Measurements from ENCODE around the gene PTPN23.

Gene PTPN23

DNA sequence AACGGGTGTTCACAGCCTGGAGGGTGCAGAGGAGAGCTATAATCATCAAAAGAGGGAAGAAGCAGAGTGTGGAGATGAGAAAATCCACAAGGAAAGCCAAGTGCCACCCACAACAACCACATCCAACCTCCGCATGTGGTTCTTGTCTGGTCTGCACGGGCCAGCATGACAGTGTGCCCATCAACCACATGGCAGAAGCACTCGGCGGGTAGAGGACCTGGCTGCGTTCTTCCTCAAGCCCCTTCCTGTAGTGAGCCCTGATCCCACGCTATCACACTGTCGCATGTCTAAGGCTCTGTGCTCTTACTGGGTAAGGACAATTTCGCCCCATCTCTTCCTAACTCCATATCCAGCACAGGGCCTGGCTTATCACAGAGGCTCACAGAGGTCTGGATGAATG is 41.9 kb downstream of the PTPN23 start (continued):
- TF ChIP-seq ZNF433 (tag by site-specific recombination; IDR thresholded peaks at IDR 0.05; ENCODE audit: low read depth) = no peak
- TF ChIP-seq, protein P1, sequence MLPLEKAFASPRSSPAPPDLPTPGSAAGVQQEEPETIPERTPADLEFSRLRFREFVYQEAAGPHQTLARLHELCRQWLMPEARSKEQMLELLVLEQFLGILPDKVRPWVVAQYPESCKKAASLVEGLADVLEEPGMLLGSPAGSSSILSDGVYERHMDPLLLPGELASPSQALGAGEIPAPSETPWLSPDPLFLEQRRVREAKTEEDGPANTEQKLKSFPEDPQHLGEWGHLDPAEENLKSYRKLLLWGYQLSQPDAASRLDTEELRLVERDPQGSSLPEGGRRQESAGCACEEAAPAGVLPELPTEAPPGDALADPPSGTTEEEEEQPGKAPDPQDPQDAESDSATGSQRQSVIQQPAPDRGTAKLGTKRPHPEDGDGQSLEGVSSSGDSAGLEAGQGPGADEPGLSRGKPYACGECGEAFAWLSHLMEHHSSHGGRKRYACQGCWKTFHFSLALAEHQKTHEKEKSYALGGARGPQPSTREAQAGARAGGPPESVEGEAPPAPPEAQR (tag by site-specific recombination; IDR thresholded peaks at IDR 0.05) = no peak
- TF ChIP-seq GFI1B (tag by site-specific recombination; IDR thresholded peaks at IDR 0.05) = no peak
- no peak for TF ChIP-seq ZBTB8A (tag by site-specific recombination; IDR thresholded peaks at IDR 0.05)
- TF ChIP-seq ZNF146 (tag by site-specific recombination; IDR thresholded peaks at IDR 0.05) = no peak
- TF ChIP-seq ZNF138 (tag by site-specific recombination; IDR thresholded peaks at IDR 0.05; ENCODE audit: borderline replicate concordance) = no peak
- TF ChIP-seq, protein P2, sequence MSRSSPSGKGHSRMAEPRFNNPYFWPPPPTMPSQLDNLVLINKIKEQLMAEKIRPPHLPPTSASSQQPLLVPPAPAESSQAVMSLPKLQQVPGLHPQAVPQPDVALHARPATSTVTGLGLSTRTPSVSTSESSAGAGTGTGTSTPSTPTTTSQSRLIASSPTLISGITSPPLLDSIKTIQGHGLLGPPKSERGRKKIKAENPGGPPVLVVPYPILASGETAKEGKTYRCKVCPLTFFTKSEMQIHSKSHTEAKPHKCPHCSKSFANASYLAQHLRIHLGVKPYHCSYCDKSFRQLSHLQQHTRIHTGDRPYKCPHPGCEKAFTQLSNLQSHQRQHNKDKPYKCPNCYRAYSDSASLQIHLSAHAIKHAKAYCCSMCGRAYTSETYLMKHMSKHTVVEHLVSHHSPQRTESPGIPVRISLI (tag by site-specific recombination; IDR thresholded peaks at IDR 0.05) = no peak
- TF ChIP-seq, protein P3, sequence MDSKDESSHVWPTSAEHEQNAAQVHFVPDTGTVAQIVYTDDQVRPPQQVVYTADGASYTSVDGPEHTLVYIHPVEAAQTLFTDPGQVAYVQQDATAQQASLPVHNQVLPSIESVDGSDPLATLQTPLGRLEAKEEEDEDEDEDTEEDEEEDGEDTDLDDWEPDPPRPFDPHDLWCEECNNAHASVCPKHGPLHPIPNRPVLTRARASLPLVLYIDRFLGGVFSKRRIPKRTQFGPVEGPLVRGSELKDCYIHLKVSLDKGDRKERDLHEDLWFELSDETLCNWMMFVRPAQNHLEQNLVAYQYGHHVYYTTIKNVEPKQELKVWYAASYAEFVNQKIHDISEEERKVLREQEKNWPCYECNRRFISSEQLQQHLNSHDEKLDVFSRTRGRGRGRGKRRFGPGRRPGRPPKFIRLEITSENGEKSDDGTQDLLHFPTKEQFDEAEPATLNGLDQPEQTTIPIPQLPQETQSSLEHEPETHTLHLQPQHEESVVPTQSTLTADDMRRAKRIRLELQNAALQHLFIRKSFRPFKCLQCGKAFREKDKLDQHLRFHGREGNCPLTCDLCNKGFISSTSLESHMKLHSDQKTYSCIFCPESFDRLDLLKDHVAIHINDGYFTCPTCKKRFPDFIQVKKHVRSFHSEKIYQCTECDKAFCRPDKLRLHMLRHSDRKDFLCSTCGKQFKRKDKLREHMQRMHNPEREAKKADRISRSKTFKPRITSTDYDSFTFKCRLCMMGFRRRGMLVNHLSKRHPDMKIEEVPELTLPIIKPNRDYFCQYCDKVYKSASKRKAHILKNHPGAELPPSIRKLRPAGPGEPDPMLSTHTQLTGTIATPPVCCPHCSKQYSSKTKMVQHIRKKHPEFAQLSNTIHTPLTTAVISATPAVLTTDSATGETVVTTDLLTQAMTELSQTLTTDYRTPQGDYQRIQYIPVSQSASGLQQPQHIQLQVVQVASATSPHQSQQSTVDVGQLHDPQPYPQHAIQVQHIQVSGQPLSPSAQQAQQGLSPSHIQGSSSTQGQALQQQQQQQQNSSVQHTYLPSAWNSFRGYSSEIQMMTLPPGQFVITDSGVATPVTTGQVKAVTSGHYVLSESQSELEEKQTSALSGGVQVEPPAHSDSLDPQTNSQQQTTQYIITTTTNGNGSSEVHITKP (tag by site-specific recombination; IDR thresholded peaks at IDR 0.05) = no peak
- TF ChIP-seq, protein P4, sequence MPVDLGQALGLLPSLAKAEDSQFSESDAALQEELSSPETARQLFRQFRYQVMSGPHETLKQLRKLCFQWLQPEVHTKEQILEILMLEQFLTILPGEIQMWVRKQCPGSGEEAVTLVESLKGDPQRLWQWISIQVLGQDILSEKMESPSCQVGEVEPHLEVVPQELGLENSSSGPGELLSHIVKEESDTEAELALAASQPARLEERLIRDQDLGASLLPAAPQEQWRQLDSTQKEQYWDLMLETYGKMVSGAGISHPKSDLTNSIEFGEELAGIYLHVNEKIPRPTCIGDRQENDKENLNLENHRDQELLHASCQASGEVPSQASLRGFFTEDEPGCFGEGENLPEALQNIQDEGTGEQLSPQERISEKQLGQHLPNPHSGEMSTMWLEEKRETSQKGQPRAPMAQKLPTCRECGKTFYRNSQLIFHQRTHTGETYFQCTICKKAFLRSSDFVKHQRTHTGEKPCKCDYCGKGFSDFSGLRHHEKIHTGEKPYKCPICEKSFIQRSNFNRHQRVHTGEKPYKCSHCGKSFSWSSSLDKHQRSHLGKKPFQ (tag by site-specific recombination; IDR thresholded peaks at IDR 0.05) = no peak
- no peak for TF ChIP-seq ZNF174 (tag by site-specific recombination; IDR thresholded peaks at IDR 0.05)
- TF ChIP-seq ZNF132 (tag by site-specific recombination; IDR thresholded peaks at IDR 0.05; ENCODE audit: borderline replicate concordance) = no peak
- no peak for TF ChIP-seq ZEB2 (tag by site-specific recombination; IDR thresholded peaks at IDR 0.05)

DNA sequence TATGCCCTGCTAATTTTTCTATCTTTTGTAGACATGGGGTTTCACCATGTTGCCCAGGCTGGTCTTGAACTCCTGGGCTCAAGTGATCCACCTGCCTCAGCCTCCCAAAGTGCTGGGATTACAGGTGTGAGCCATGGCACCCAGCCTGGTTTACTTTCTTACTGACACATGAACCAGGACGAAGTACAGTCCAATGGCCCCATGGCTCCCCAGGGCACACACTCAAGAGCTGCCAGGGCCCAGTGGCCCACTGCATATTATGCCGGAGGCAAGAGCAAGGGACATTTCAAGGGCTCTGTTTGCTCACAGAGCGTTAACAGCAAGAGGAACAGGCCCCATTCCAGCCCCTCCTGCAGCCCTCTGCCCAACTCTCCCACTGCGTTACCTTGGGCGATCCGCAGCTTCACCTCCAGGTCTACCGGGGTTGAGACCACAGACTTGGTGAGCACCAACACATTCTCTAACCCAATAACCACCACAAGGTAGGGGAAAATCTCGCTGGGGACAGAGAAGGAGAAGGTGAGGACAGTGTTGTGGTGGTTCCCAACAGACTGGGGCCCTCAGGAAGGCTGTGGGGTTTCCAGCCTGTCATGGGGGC is 42.8 kb downstream of the PTPN23 start:
- Histone ChIP-seq H3K9me3 (ENCODE audit: control insufficient read depth, insufficient read depth, low read depth, low read length) (no peaks in the 10 kb centered on the region), H3K4me1 (ENCODE audit: control insufficient read depth, insufficient read depth, low read length) (no peaks in the 10 kb centered on the region), H3K27ac (ENCODE audit: extremely low read depth, low read depth, low read length) (no peak overlapping the region), H3K4me3 (ENCODE audit: low read depth, low read length) (no peak overlapping the region), H3K36me3 (ENCODE audit: control insufficient read depth in 2 of 2, insufficient read depth in 1 of 2, low read length in 2 of 2) (peaks cover 0 to 85% of the 10 kb centered on the region in 2 experiments; a peak in 1 of 3 replicates)
- POLR2A ChIA-PET = no interaction called here
- CTCF ChIA-PET = interaction anchor here (0.6 to 3.3 kb wide), 3 partner anchors 7 to 26 kb away, joined by 3 to 18 read pairs (median 3); no protein-coding TSS in a partner anchor
- TF ChIP-seq, protein P5, sequence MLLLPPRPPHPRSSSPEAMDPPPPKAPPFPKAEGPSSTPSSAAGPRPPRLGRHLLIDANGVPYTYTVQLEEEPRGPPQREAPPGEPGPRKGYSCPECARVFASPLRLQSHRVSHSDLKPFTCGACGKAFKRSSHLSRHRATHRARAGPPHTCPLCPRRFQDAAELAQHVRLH (tag by site-specific recombination; IDR thresholded peaks at IDR 0.05) = no peak
- TF ChIP-seq ZNF184 (tag by site-specific recombination; IDR thresholded peaks at IDR 0.05) = no peak
- TF ChIP-seq, protein P6, sequence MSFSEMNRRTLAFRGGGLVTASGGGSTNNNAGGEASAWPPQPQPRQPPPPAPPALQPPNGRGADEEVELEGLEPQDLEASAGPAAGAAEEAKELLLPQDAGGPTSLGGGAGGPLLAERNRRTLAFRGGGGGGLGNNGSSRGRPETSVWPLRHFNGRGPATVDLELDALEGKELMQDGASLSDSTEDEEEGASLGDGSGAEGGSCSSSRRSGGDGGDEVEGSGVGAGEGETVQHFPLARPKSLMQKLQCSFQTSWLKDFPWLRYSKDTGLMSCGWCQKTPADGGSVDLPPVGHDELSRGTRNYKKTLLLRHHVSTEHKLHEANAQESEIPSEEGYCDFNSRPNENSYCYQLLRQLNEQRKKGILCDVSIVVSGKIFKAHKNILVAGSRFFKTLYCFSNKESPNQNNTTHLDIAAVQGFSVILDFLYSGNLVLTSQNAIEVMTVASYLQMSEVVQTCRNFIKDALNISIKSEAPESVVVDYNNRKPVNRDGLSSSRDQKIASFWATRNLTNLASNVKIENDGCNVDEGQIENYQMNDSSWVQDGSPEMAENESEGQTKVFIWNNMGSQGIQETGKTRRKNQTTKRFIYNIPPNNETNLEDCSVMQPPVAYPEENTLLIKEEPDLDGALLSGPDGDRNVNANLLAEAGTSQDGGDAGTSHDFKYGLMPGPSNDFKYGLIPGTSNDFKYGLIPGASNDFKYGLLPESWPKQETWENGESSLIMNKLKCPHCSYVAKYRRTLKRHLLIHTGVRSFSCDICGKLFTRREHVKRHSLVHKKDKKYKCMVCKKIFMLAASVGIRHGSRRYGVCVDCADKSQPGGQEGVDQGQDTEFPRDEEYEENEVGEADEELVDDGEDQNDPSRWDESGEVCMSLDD (tag by site-specific recombination; IDR thresholded peaks at IDR 0.05) = no peak
- no peak for TF ChIP-seq ZNF132 (tag by site-specific recombination; IDR thresholded peaks at IDR 0.05; ENCODE audit: borderline replicate concordance)
- TF ChIP-seq, protein P7, sequence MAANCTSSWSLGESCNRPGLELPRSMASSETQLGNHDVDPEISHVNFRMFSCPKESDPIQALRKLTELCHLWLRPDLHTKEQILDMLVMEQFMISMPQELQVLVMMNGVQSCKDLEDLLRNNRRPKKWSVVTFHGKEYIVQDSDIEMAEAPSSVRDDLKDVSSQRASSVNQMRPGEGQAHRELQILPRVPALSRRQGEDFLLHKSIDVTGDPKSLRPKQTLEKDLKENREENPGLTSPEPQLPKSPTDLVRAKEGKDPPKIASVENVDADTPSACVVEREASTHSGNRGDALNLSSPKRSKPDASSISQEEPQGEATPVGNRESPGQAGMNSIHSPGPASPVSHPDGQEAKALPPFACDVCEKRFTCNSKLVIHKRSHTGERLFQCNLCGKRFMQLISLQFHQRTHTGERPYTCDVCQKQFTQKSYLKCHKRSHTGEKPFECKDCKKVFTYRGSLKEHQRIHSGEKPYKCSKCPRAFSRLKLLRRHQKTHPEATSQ (tag by site-specific recombination; IDR thresholded peaks at IDR 0.05) = no peak
- TF ChIP-seq ZBTB48 (tag by site-specific recombination; IDR thresholded peaks at IDR 0.05) = no peak
- TF ChIP-seq, protein P8, sequence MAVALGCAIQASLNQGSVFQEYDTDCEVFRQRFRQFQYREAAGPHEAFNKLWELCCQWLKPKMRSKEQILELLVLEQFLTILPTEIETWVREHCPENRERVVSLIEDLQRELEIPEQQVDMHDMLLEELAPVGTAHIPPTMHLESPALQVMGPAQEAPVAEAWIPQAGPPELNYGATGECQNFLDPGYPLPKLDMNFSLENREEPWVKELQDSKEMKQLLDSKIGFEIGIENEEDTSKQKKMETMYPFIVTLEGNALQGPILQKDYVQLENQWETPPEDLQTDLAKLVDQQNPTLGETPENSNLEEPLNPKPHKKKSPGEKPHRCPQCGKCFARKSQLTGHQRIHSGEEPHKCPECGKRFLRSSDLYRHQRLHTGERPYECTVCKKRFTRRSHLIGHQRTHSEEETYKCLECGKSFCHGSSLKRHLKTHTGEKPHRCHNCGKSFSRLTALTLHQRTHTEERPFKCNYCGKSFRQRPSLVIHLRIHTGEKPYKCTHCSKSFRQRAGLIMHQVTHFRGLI (tag by site-specific recombination; IDR thresholded peaks at IDR 0.05) = no peak
- TF ChIP-seq SETDB1 (IDR thresholded peaks at IDR 0.05; ENCODE audit: insufficient read length, low read length) = no peak
- TF ChIP-seq ZNF248 (tag by site-specific recombination; IDR thresholded peaks at IDR 0.05) = no peak
- no peak for TF ChIP-seq ZNF777 (tag by site-specific recombination; IDR thresholded peaks at IDR 0.05; ENCODE audit: borderline replicate concordance)
- no peak for TF ChIP-seq KLF10 (tag by site-specific recombination; IDR thresholded peaks at IDR 0.05)
